ENCODE measurements around the gene HOXD10.

Gene HOXD10

DNA sequence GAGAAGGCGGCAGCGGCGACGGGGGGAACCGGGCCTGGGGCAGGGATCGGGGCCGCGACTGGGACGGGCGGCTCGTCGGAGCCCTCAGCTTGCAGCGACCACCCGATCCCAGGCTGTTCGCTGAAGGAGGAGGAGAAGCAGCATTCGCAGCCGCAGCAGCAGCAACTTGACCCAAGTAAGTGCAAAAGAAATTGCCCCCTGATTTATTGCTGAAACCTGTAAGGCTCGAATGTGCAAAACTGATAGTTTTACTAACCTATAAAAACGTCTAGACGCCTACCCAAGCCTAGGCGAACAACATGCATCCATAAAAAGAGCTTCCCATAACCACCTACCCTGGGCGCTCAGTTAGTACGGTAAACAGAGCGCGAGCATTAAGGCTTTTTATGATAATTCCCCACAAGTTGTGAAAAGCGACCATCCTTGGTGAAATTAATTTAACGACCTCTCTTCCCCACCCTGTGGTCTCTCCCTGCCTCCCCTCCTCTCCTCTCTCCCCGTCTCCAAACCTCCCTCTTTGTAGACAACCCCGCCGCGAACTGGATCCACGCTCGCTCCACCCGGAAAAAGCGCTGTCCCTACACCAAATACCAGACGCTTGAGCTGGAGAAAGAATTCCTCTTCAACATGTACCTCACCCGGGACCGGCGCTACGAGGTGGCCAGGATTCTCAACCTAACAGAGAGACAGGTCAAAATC lies 7.0 kb downstream of the HOXD10 start:
- DNase-seq: no peak

DNA sequence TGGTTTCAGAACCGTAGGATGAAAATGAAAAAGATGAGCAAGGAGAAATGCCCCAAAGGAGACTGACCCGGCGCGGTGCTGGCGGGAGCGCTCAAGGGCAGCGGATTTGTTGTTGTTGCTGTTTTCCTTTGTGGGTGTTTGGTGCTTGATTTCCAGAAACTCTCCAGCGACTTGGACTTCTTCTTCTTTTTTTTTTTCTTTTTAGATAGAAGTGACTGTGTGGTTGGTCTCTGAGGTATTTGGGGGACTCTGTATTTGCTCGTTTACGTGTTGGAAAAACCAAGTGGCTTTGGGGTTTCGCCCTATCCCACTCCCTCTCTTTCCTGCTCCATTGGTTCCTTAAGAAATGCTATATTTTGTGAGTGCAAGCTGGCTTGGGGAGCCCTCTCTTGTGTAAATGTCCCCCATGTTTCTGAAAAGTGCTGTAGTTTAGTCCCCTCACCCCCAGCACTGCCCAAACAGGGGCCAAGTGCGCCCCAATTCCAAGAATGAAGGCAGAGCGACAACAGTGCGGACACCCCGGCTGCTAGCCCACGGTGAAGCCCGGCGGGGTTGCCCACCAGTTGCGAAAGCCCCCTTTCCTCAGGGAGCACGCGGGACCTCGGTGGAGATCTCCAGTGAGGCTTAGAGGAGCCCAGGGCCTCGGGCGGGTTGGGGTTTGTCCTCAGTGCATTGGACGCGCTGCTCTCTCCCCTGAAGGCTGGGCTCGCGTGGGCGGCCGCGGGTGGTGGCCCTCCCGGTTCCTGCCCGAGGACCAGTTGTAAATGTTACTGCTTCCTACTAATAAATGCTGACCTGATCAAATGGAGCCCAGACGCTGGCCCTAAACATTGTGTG lies 7.8 kb downstream of the HOXD10 start:
- DNase-seq: no peak

DNA sequence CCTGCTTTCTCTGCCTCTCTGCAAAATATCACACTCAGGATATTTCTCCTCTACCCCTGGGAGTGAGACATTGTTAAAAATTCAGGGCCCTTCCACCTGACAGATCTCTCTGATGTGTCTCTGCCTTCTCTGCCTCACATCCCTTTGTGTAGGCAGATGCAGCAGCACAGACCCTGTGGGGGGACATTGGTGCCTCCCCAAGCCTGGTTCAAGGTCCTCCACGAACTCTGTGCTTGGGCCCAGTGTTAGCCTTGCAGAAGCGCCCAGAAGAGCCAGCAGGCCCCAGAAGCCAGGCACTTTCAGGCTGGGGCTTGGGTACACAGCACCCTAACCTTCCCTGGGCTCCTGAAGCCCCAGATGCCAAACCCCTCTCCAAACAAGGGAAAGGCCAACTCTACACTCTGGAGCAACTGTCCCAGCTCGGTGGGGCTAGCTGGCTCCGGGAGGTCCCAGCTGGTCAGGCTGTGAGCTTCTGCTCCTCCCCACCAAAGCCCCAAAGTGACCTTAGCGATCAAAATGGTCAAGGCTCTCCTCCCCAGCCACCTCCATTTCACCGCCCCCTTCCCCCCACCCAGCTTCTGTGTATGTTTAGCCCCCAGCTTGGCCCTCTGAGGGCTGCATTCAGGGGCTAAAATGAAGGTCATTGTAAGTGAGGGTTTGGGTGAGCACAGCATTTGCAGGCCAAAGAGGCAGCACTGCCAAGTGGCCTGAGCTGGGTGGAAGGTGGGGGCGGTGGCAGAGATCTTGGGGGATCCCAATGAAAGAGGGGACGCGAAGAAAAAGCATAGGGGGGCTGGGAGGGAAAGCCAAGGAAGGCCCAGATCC lies 8.6 kb downstream of the HOXD10 start:
- DNase-seq: no peak

DNA sequence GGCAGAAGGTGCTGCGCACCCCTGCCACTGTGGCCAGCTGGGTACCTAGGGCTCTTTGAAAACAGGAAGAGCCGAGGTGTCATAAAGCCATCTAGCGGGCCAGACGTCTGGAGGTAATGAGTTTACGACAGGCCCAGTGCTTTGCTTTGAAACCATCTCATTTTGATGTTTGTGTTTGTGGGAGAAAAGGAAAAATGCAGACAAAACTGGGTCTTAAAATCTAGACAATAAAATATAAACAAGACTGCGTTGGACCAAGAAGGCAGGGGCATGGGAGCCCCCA lies 9.1 kb downstream of the HOXD10 start:
- no peak for DNase-seq

DNA sequence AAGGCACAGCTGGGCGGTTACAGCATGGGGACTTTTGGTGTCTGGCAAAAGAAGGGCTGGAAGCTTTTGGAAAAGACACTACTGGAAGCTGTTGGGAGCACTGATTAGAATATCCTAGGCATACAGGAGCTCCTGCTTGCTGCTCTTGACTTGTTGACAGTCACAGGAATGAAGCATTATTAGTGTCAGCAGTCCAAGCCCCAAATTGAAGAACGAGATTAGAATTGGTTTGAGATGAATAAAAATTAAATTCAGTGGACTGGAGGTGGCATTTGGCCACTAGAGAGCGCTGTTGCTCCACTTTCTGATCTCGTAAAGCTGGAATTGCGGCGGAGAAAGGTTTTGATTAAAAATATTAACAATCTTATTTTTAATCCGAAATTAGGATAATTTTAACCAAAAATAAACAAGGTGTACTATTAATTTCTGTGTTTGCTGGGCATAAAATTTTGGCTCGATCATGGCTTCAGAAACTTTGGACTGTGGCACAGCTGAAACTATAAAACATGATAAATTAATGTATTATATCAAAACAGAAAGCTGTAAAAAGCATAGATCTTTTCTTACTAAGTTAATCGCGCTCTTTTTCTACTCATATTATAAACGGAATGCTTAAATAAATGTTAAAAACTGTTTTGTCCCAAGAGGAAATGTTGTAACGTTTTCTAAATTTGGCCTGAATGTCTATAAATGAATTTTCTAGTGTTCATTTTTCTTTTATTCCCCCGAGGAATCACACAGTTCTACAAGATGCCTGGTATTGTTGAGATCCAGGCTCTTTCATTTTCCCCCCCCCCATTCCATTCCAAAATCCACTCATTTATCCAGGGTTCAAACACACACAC lies 10.6 kb downstream of the HOXD10 start:
- DNase-seq: peak; percentile 44 to 71

DNA sequence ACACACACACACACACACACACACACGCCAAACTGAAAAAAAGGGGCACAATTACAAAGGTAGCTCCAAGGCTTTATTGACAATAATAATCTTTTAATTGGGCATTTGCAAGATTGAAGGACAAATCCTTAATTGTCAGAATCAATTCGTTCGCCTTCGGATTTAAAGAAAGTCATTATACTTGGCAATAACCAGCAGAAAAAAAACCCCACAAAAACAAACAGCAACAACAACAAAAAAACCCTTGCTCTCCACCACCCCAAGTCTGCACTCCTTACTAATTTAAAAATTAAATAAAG lies 11.1 kb downstream of the HOXD10 start:
- no peak for DNase-seq

DNA sequence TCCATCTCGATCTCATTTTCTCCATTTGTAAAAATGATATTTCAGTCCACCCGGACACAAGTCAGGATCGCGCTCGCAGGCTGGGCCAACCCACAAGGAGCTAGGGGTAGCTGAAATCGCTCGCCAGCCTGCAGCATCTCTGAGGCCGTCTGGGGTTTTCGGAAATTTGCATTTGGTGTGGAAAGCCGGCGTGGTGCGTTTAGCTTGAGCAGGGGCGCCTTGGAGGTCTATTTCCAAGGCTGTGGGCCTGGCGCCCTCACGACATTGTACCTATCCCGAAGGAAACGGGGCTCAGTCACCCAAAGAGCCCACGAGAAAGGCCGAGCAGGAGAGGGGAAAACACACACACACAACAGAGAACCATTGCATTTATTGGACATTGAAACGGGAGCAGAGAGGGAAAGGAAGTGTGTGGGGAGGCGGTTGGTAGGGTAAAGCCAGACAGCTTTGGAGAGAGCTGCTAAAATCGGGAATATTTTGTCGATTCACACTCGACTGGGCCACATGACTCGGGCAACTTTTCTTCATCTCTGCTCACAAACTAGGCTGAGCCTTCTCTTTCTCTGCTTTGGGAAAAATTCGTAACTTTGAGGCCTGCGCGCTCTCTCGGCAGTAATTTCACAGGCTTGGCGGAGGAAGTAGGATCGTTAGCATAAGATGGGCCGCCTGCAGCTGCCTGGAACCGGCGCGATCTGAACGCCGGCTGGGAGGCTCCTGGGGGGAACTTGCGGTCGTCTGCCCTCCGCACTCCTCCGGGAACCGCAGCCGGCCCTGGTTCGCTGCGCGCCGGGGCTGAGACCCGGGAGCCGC lies 11.8 kb downstream of the HOXD10 start:
- DNase-seq: no peak

DNA sequence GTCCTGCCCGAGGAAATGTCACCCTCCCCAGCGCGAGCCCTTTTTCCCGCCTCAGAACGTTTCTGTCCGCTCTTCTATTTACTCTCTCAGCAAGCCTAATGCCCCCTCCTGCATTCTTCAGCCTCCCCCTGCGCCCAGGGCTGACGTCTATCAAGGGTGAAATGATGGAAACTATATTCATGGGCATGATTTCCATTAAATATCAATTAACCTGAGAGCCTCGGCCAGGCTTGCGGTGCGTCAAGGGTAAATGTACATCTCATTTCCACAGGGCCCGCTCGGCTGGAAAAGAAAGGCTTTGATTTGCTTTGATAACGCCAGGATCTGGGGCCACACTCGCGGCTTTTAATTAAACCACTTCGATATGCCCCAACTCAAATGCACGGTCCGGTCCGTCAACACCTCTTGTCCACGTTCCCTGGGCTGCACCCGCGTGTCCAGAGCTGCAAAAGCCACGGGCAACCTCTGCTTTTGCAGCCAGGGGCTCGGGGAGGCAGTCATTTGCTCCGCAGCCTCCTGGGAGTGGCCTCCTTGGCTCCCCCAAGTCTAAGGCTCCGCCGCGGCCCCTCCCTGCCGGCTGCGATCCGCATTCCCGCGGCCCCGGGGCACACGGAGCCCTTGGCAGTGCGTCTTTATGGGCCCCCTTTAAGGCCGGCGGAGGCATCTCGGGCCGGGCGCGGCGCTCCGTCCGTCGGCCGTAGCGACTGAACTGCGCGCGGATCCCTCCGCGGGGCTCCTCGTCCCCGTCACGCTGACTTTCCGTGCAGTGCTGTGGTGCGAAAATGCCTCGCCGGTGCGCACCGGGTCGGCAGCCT lies 12.6 kb downstream of the HOXD10 start, which contains the start of gene HOXD8:
TSS of gene HOXD8 (plus strand) at position 724 of the 815 bp plus-strand sequence. CDS start 662 bp downstream, outside the sequence.
- no peak for DNase-seq

DNA sequence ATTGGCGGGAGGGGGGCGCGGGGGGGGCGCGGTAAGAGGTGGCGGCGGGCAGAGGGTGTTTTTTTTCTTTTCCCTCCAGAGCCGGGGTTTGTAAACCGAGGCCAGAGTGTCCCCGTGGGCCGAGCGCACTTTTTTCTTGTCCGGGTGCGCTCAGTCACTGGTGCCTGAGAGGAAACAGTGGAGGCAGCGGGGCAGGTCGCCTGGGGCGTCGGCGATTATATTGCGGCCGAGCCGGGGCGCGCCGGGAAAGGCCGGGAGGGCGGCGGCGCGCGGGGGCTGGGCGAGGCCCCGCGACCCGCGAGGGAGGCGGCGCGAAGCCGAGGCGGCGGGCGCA lies 13.2 kb downstream of the HOXD10 start:
- no peak for DNase-seq

DNA sequence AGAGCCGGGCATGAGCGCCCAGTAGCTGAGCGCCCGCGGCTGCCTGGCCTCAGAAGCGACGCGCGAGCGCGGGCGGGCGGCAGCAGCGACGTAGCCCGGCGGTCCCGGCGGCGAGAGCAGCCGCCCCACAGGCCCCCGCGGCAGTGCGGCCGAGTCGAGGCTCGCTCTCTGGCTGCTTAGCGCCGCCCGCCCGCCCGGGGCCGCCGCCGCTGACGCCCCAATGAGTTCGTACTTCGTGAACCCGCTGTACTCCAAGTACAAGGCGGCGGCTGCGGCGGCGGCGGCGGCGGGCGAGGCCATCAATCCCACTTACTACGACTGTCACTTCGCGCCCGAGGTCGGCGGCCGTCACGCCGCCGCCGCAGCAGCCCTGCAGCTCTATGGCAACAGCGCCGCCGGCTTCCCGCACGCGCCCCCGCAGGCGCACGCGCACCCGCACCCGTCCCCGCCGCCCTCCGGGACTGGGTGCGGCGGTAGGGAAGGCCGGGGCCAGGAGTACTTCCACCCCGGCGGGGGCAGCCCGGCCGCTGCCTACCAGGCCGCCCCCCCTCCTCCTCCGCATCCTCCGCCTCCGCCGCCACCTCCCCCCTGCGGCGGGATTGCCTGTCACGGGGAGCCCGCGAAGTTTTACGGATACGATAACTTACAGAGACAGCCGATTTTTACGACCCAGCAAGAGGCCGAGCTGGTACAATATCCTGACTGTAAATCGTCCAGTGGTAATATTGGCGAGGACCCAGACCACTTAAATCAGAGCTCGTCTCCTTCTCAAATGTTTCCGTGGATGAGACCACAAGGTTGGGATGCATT lies 13.8 kb downstream of the HOXD10 start:
- DNase-seq: peak in 1 of 2 experiments; percentile 20

DNA sequence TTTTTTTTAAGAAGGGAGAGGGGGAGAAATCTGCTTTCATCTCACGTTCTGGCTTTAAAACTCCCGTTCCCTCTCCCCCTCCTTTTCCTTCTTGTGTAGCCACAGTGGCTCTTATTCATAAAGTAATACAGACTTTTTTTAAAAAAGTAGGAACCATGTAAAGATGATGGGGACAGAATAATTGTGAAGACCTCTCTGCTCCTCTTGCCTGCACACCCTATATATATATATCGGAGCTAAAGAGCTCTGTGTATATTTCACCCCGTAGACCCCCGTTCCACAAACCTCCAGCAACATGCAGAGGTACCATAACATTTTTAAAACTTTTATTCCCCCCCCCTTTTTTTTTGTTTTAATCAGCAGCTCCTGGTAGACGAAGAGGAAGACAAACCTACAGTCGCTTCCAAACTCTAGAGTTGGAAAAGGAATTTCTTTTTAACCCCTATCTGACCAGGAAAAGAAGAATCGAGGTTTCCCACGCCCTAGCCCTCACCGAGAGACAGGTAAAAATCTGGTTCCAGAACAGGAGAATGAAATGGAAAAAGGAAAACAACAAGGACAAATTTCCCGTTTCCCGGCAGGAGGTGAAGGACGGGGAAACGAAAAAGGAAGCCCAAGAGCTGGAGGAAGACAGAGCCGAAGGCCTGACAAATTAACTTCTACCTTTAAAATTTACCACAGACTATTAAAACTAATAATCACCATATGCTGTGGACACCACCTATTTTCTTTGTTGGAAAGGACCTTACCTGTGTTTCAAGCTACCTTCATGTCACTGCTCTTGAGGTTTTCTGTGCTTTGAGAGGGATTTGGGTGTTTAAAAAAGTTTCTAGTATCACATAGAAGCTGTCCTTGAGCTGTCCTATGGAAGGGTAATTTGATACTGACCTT lies 14.6 kb downstream of the HOXD10 start:
- no peak for DNase-seq

DNA sequence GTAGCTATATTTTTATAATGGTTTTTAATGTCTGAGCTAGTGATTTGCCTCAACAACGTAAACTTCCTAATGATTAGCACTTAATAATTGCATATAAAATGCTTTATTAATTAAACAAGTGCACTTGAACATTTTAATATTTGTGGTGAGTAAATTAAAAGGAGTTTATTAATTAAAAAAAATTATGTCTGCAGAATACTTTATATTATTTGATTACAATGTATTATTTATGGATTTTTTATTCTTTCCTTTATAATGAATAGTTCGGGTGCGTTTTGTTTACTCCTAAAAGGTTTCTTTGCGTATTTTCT lies 15.2 kb downstream of the HOXD10 start:
- no peak for DNase-seq

DNA sequence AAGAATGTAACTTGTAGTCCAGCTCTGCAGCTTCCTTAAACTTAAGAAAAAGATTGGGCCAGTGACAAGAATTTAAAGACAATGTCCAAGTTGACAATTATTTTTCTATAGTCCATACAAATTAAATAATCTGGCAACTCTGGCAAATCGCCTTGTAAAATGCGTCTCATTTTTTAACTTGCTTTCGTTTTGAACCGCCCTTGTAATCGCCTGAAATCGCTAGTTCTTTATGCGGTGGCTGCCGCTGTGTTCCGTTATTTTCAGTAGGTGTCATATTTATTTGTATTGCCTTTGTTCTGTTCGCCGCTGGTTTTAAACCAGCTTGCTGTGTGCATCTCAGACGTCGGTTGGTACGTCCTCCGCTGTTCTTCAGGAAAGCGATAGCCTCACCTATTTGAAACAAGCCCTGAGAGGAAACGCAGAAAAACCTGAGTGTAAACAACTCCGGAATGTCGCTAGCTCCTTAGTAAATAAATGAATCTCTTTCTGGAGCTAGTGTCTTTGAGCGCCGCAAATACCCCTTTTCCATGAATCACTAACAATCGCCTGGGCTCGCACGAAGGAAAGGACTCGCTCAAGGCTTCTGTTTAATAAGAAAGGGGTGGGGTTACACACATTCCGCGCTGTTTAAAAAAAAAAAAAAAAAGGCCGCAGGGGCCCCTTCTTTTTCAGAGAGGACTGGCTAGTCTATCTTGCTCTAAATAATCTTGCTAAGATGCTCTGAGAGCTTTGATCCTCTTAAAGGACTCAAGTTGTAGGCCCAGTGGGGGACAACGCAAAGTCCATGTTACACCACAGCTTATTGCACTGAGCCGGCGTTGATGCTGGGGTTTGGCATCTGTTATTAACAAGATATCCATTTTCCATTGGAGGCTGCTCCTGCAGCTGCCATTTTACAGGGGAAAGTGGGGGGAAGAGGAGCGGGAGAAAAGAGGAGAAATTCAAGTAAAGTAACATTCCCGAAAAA lies 15.9 kb downstream of the HOXD10 start:
- DNase-seq: no peak

DNA sequence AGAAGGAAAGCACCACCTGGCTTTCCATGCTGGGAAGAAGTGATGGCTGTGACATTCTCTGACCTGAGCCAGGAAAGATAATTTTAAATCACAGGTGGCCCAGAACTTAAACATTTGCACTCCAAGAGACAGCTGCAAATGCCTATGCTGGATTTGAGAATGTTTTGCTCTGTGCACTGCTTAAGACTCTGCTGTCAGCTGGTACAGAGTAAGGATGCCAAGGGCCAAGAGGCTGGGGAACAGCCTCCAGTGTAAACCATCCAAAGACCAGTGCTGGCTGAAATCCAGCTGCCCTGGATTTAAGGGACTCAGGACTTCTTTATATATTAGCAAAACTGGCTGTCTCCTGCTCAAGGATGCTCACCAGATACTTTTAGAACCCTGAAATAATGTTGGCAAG lies 16.8 kb downstream of the HOXD10 start:
- DNase-seq: no peak

DNA sequence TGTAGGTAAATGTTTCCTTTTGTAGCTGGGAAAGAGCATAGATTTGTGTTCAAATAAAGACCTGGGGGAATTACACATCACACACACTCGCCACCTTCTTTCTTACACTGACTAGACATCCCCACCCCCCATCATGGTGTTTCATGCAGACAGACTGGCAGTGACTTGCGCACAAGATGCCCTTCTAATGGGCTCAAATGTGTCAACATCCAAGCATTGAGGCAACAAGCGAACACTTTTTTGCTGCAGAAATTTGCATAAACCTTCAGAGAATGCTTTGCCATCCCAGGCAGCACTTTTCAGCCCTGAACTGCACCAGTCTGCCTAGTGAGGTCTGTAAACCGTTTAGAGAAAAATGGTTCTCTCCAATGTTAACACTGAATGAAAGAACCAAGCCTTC lies 17.5 kb downstream of the HOXD10 start:
- no peak for DNase-seq

DNA sequence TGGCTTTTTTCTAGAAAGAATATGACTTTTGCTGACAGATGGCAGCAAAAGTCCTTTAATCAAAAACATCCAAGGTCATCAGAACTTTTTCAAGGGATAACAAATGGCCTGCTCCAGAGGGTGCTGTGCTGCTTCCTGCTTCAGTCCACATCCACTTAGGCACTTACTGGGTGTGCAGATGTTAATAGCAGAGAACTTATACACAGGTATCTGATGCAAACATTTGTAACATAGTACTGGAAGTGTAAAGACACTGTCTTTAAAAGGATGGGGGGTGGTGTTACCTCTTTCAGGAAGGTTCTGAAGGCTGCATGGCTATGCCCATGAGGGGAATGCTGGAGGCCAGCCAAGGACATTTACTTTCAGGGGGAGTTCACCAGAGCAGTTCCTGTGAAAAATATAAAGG lies 18.5 kb downstream of the HOXD10 start:
- DNase-seq: no peak

DNA sequence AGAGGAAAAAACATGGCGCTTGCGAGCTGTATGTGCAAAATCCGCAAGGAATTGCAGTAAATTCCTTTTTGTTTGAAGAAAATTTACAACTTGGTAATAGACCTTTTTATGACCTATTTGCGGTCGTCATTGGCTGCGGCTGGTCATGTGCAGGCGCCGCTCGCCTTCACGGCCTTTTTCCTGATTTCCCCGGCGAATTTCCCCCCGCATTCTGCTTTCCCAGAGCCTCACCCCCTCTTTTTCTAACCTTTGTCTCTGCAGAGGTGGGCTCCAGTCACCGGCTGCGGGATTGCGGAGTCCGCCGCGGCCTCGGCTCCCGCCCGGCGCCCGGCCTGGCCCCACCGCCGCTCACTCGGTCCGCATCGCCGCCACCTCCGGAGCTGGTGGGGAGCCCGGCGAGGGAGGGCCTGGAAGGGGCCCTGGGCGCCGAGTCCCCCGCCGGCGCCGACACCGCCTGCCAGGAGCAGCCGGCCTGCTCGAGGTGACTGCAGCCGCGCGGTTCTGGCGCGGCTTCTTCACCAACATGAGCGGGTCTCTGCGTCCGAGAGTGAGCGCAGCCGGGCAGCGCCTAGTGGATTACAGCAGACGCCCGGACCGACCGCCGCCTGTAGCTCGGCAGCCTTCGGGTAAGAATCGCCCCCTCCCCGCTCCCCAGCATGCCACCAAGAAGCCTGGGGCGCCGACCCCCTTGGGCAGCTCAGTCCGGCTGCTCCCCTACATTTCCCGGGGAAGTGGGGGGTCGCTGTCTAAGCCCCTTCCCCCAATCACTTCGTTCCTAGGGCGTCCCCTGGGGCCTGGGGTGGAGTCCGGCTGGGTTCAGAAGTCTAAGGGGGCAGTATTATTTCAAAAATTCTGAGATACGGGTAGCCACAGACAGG lies 20.0 kb downstream of the HOXD10 start:
- DNase-seq: no peak

Measured in stimulated activated CD4-positive, alpha-beta T cell treated with anti-CD3 and anti-CD28 coated beads, Interleukin-4, amount 100 ng/mL, for 4 hours (primary cell).